Adipocyte (in vitro differentiated cells): ENCODE results near the gene TMPRSS4.
"Not testable (repeated sequence)": the region's sequence is repeated elsewhere in the genome, so short reads cannot be mapped to it uniquely, and the experiment has no call there.

Source experiments
- DNase-seq: peaks from one replicate; pipeline ENCODE4 v3.0.0-alpha.2; 2015; ENCODE audit warnings: low read depth
- H3K27me3 ChIP-seq: replicated peaks from 2 replicates; pipeline ENCODE4 v1.7.0; 2013; ENCODE audit warnings: mild to moderate bottlenecking, low read length, moderate library complexity; ENCODE audit not compliant: control insufficient read depth, insufficient read depth
- H3K36me3 ChIP-seq: 2 replicates; pipeline ENCODE4 v1.7.0; 2013; ENCODE audit warnings: low read length, mild to moderate bottlenecking, moderate library complexity; ENCODE audit not compliant: control insufficient read depth, insufficient read depth, severe bottlenecking
- H3K4me1 ChIP-seq: 2 replicates; pipeline ENCODE4 v1.7.0; 2013; ENCODE audit warnings: mild to moderate bottlenecking, low read length, moderate library complexity; ENCODE audit not compliant: control insufficient read depth, insufficient read depth
- H3K4me3 ChIP-seq: 2 replicates; pipeline ENCODE4 v1.7.0; 2013; ENCODE audit warnings: mild to moderate bottlenecking, low read length, moderate library complexity
- H3K9ac ChIP-seq: 2 replicates; pipeline ENCODE4 v1.7.0; 2013; ENCODE audit warnings: mild to moderate bottlenecking, low read length, moderate library complexity
- H3K9me3 ChIP-seq: 2 replicates; pipeline ENCODE4 v1.7.0; 2013; ENCODE audit warnings: mild to moderate bottlenecking, low read length, moderate library complexity; ENCODE audit not compliant: control insufficient read depth

Gene TMPRSS4

GRCh38 chr11:118057251-118058145, 19.4 kb upstream of the TMPRSS4 start:
- Histone ChIP-seq H3K4me3 (no peak overlapping the region), H3K27me3 (peaks cover 33% of the 10 kb centered on the region), H3K36me3 (no peaks in the 10 kb centered on the region), H3K9ac (no peak overlapping the region), H3K9me3 (no peaks in the 10 kb centered on the region), H3K4me1 (no peaks in the 10 kb centered on the region)
- DNase-seq: no peak

DNA sequence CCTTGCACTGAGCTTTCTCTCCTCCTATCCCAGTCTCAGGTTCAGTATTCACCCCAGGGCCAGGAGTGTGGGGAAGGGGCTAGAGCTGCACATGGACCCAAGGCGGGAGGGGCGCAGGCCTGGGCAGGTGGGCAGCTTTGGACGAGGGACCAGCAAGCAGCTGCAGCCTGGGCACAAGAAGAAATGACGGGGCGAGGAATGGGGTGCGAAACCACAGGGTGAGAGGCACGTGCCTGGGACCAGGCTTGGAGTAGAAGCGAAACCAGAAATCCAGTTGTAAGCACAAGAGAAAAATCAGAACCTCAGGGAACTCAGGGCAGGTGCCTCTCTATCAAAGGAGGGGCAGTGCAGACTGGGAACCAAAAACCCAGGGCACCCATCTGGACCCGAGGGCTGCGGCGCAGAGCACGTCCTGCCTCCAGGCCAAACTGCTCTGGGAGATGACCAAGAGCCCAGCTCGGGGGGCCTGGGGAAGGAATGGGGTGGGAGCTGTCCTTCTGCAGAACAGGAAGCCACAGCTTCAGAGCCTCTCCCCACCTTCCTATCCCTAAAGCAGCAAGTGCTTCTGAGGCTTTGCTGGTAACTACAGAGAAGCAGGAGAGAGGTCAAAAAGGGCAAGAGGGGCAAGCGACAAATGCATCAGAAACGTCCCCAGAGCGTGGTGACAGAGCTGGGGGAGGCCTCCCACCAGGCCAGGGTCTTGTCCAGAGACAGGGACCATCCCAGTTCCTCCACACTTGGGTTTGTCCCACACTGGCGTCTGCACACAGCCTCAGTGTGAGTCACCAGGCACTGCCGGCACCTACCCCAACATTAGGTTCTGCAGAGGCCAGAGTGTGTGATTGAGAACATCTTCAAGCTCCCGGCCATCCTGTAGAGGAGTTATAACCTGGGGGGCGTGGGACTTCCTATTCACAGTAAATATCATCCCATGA, 18.3 kb upstream of the TMPRSS4 start:
- DNase-seq: no peak
- no peaks in the 10 kb centered on the region for H3K9me3 ChIP-seq
- H3K36me3 ChIP-seq: no peaks in the 10 kb centered on the region
- no peak overlapping the region for H3K4me3 ChIP-seq
- no peak overlapping the region for H3K9ac ChIP-seq
- no peaks in the 10 kb centered on the region for H3K4me1 ChIP-seq
- peaks cover 30% of the 10 kb centered on the region for H3K27me3 ChIP-seq

- Histone ChIP-seq H3K4me3 (no peak overlapping the region), H3K4me1 (no peaks in the 10 kb centered on the region), H3K9me3 (no peaks in the 10 kb centered on the region), H3K36me3 (no peaks in the 10 kb centered on the region), H3K27me3 (peaks cover 36% of the 10 kb centered on the region), H3K9ac (no peak overlapping the region)
- no peak for DNase-seq
Observed at GRCh38 chr11:118059246-118059940, 17.5 kb upstream of the TMPRSS4 start.

DNA sequence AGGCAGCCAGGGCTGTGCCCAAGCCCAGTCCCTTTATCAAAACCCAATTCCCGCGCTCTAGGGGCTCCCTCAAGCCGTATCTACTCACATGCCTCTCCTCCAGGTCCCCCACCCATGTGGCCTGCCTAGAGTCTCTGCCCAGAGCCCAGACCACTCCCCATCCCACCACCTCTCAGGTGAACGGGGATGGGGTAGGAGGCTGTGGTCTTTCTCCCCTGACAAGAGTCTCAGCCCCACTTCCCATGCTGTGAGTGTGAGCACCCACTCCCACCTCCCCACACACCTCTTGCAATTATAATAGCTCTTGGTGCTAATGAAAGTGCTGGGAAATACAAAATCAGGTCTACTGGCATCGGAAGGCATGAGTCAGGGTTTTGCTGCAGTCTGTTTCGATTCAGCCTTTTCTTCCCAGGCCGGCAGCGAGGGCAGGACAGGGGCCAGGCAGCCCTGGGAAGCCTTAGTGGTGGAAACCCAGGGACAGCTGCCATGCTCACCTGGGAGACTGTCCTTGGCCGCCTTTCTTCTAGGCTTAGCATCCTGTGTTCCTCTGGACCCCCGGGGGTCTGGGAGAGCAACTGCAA, 16.7 kb upstream of the TMPRSS4 start:
- H3K9me3 ChIP-seq: no peaks in the 10 kb centered on the region
- H3K4me1 ChIP-seq: no peaks in the 10 kb centered on the region
- no peaks in the 10 kb centered on the region for H3K36me3 ChIP-seq
- no peak for DNase-seq
- H3K9ac ChIP-seq: no peak overlapping the region
- H3K4me3 ChIP-seq: no peak overlapping the region
- peaks cover 42% of the 10 kb centered on the region for H3K27me3 ChIP-seq

- Histone ChIP-seq H3K36me3 (no peaks in the 10 kb centered on the region), H3K27me3 (peaks cover 44% of the 10 kb centered on the region), H3K9ac (no peak overlapping the region), H3K9me3 (no peaks in the 10 kb centered on the region), H3K4me1 (no peaks in the 10 kb centered on the region), H3K4me3 (no peak overlapping the region)
- no peak for DNase-seq
Observed at GRCh38 chr11:118060869-118061268, 16.0 kb upstream of the TMPRSS4 start.

GRCh38 chr11:118061586-118062125, 15.2 kb upstream of the TMPRSS4 start:
- Histone ChIP-seq H3K4me3 (no peak overlapping the region), H3K4me1 (no peaks in the 10 kb centered on the region)
- DNase-seq: no peak

DNA sequence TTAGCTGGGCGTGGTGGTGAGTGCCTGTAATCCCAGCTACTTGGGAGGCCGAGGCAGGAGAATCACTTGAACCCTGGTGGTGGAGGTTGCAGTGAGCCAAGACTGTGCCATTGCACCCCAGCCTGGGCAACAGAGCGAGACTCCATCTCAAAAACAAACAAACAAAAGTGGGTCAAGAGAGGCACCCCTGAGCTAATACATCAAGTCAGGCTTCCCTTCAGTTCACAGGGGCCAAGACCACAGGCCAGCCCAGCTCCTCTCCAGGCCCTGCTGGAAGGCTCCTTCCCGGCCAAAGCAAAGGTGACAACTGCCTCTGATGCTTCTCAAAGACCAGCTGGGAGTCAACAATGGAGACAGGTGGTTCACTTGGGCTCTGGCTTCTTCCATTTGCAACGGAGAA, 14.7 kb upstream of the TMPRSS4 start:
- peaks cover 41% of the 10 kb centered on the region for H3K27me3 ChIP-seq
- H3K9me3 ChIP-seq, H3K36me3 ChIP-seq, H3K4me3 ChIP-seq, H3K9ac ChIP-seq, DNase-seq, H3K4me1 ChIP-seq: not testable (repeated sequence)

More at GRCh38 chr11:118061586-118062125, 15.2 kb upstream of the TMPRSS4 start:
- H3K9me3 ChIP-seq: no peaks in the 10 kb centered on the region
- no peak overlapping the region for H3K9ac ChIP-seq
- H3K27me3 ChIP-seq: peaks cover 46% of the 10 kb centered on the region
- H3K36me3 ChIP-seq: no peaks in the 10 kb centered on the region

- H3K36me3 ChIP-seq, H3K4me3 ChIP-seq, DNase-seq, H3K9me3 ChIP-seq, H3K9ac ChIP-seq, H3K4me1 ChIP-seq: not testable (repeated sequence)
- peaks cover 36% of the 10 kb centered on the region for H3K27me3 ChIP-seq
Observed at GRCh38 chr11:118062631-118063030, 14.2 kb upstream of the TMPRSS4 start.

- Histone ChIP-seq H3K4me3 (no peak overlapping the region), H3K4me1 (no peaks in the 10 kb centered on the region), H3K36me3 (no peaks in the 10 kb centered on the region), H3K9ac (no peak overlapping the region), H3K27me3 (peaks cover 34% of the 10 kb centered on the region), H3K9me3 (no peaks in the 10 kb centered on the region)
- DNase-seq: no peak
Observed at GRCh38 chr11:118064956-118065355, 11.9 kb upstream of the TMPRSS4 start.

- Histone ChIP-seq H3K9me3 (no peaks in the 10 kb centered on the region), H3K4me1 (no peaks in the 10 kb centered on the region), H3K4me3 (no peak overlapping the region), H3K36me3 (no peaks in the 10 kb centered on the region), H3K9ac (no peak overlapping the region), H3K27me3 (peaks cover 35% of the 10 kb centered on the region)
- no peak for DNase-seq
Observed at GRCh38 chr11:118065384-118065783, 11.5 kb upstream of the TMPRSS4 start.
